KMS-11 (cell line): ENCODE data around the gene CACNA2D1.

Source experiments
- H2AFZ ChIP-seq: fragments of 200-600 bp; sonication (generic); 2 replicates; pipeline ENCODE4 v1.6.1; 2016; ENCODE audit warnings: antibody characterized with exemption, mixed run types, low read depth
- H3K27ac ChIP-seq: fragments of 200-600 bp; sonication (generic); 2 replicates; pipeline ENCODE4 v1.6.1; 2016; ENCODE audit warnings: mild to moderate bottlenecking, mixed run types
- H3K27me3 ChIP-seq: fragments of 200-600 bp; sonication (generic); 2 replicates; pipeline ENCODE4 v1.6.1; 2017; ENCODE audit warnings: mild to moderate bottlenecking, low read depth, mixed run types, moderate library complexity; ENCODE audit not compliant: insufficient read depth
- H3K36me3 ChIP-seq: fragments of 200-600 bp; sonication (generic); 2 replicates; pipeline ENCODE4 v1.6.1; 2017; ENCODE audit warnings: mild to moderate bottlenecking, mixed run types; ENCODE audit not compliant: insufficient read depth
- H3K4me1 ChIP-seq: fragments of 200-600 bp; sonication (generic); 2 replicates; pipeline ENCODE4 v1.6.1; 2016; ENCODE audit warnings: mild to moderate bottlenecking, low read depth, mixed run types; ENCODE audit not compliant: poor library complexity, severe bottlenecking
- H3K4me2 ChIP-seq: fragments of 200-600 bp; sonication (generic); 2 replicates; pipeline ENCODE4 v1.7.0; 2016; ENCODE audit warnings: mild to moderate bottlenecking, mixed run types
- H3K4me3 ChIP-seq: fragments of 200-600 bp; sonication (generic); IDR thresholded peaks from 2 replicates; pipeline ENCODE4 v1.6.1; 2017; ENCODE audit warnings: low read depth, low read length, mixed read lengths; ENCODE audit not compliant: insufficient read depth
- H3K79me2 ChIP-seq: fragments of 200-600 bp; sonication (generic); 2 replicates; pipeline ENCODE4 v1.6.1; 2016; ENCODE audit warnings: low read depth, mixed run types; ENCODE audit not compliant: insufficient read depth
- H3K9ac ChIP-seq: fragments of 200-600 bp; sonication (generic); 2 replicates; pipeline ENCODE4 v1.6.1; 2016; ENCODE audit warnings: mild to moderate bottlenecking, mixed run types
- H4K20me1 ChIP-seq: fragments of 200-600 bp; sonication (generic); 2 replicates; pipeline ENCODE4 v1.6.1; 2016; ENCODE audit warnings: mild to moderate bottlenecking, mixed run types; ENCODE audit not compliant: insufficient read depth
- TF ChIP-seq, protein P1 (sequence below): fragments of 200-600 bp; sonication (generic); conservative IDR thresholded peaks from 2 replicates; pipeline ENCODE4 v1.6.1; 2017; ENCODE audit warnings: low read depth, mild to moderate bottlenecking, antibody characterized with exemption, low read length, moderate library complexity, mixed read lengths

The CACNA2D1 gene

DNA sequence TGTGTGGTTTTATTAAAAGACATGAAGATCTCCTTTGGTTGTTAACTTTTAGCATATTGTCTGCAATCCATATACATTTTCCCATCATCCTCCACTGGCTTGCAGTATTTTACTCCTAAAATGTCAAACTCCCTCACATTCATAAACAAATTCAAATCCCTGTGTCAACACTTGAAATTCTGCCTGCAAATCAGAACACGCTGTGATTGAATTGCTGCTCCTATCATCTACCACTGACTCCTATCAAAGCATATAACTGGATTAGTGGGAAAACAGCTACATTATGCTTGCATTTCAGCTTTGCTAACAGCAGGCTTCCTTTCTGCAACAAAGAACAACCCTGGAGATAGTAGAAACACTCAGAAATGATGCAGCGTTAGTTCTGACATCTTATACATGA is 392.0 kb downstream of the CACNA2D1 start:
- no peak overlapping the region for H2AFZ ChIP-seq
- H3K27ac ChIP-seq: no peak overlapping the region
- no peak overlapping the region for H3K9ac ChIP-seq
- TF ChIP-seq, protein P1, sequence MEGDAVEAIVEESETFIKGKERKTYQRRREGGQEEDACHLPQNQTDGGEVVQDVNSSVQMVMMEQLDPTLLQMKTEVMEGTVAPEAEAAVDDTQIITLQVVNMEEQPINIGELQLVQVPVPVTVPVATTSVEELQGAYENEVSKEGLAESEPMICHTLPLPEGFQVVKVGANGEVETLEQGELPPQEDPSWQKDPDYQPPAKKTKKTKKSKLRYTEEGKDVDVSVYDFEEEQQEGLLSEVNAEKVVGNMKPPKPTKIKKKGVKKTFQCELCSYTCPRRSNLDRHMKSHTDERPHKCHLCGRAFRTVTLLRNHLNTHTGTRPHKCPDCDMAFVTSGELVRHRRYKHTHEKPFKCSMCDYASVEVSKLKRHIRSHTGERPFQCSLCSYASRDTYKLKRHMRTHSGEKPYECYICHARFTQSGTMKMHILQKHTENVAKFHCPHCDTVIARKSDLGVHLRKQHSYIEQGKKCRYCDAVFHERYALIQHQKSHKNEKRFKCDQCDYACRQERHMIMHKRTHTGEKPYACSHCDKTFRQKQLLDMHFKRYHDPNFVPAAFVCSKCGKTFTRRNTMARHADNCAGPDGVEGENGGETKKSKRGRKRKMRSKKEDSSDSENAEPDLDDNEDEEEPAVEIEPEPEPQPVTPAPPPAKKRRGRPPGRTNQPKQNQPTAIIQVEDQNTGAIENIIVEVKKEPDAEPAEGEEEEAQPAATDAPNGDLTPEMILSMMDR: no peak
- no peaks in the 10 kb centered on the region for H3K79me2 ChIP-seq
- H3K4me1 ChIP-seq: no peaks in the 10 kb centered on the region
- no peak overlapping the region for H3K4me2 ChIP-seq
- H3K4me3 ChIP-seq: no peak overlapping the region
- no peaks in the 10 kb centered on the region for H4K20me1 ChIP-seq
- no peaks in the 10 kb centered on the region for H3K27me3 ChIP-seq
- H3K36me3 ChIP-seq: no peaks in the 10 kb centered on the region

DNA sequence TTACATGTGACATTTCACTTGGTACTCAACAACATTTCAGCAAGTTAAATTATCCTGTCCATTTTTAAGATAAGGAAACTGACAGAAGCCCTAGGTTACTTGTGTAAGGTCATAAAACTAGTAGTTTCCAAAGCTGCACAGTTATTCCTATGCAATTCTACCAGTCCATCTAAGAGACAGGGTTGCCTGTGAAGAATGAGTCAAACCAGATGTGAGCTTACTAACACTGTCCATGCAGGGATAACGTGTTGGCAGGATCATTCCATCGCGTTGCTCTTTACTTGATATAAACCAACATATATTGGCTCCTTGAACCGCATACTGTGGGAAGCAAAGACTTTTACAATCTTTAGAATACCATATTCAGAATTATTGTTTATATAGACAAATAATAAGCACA is 392.8 kb downstream of the CACNA2D1 start:
- H3K27me3 ChIP-seq: no peaks in the 10 kb centered on the region
- H3K9ac ChIP-seq: no peak overlapping the region
- no peak overlapping the region for H3K4me2 ChIP-seq
- H3K4me1 ChIP-seq: no peaks in the 10 kb centered on the region
- H2AFZ ChIP-seq: no peak overlapping the region
- H3K79me2 ChIP-seq: no peaks in the 10 kb centered on the region
- H3K36me3 ChIP-seq: no peaks in the 10 kb centered on the region
- H4K20me1 ChIP-seq: no peaks in the 10 kb centered on the region
- no peak overlapping the region for H3K4me3 ChIP-seq
- no peak overlapping the region for H3K27ac ChIP-seq
- TF ChIP-seq, protein P1: no peak

DNA sequence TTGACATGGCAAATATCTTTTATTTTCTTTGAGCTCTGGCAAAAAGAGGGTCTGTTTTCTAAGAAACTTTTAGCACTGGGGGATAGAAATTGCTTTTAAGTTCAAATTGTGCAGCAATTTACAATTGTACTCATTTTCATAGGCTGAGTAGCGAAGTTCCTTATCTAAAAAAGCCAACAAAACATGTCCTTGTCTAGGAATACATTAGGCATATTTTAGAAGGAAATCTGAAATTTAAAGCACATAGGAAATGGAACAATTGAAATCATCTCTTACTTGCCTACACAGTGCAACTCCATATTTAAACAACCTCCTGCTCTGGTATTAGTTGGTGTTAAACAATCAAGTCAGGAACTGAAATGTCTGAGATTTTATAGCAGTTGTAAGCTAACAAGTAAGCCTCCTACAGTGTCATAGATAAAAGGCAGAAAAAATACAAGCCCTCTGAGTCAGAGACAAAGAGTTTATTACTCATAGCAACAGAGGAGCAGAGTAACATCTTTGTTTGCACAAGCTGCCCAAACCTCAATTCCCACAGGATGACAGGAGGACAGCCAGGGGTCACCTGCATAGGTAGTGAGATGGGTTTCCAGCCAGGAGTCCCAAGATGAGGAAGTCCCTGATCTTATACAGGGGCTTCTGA is 393.6 kb downstream of the CACNA2D1 start:
- Histone ChIP-seq H3K79me2 (no peaks in the 10 kb centered on the region), H3K27ac (no peak overlapping the region), H3K4me3 (no peak overlapping the region), H3K4me2 (no peak overlapping the region), H3K4me1 (no peaks in the 10 kb centered on the region), H3K36me3 (no peaks in the 10 kb centered on the region), H2AFZ (no peak overlapping the region), H3K27me3 (no peaks in the 10 kb centered on the region), H4K20me1 (no peaks in the 10 kb centered on the region), H3K9ac (no peak overlapping the region)
- TF ChIP-seq, protein P1: no peak

DNA sequence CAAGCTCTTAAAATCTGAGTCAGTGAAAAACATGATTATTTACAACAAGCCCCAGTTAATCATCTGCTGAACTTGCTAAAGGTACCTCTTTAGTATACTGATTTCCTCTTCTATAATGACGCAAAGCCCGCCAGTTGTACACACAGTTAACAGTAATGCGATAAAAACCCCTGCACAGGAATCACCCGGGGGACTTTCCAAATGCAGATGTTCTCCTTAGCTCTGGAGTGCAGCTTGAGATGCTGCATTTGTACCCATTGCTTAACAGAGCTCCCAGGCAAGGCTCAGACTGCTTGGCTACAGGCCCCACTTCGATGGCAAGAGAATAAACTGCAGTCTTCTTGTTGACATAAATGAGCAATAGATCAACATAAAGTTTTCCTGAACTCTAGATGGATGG is 394.1 kb downstream of the CACNA2D1 start:
- TF ChIP-seq, protein P1: no peak
- Histone ChIP-seq H3K4me1 (no peaks in the 10 kb centered on the region), H3K27ac (no peak overlapping the region), H3K79me2 (no peaks in the 10 kb centered on the region), H3K4me3 (no peak overlapping the region), H3K36me3 (no peaks in the 10 kb centered on the region), H3K27me3 (no peaks in the 10 kb centered on the region), H3K4me2 (no peak overlapping the region), H2AFZ (no peak overlapping the region), H3K9ac (no peak overlapping the region), H4K20me1 (no peaks in the 10 kb centered on the region)
